ENCODE results near the gene PTGDS.

Gene PTGDS

DNA sequence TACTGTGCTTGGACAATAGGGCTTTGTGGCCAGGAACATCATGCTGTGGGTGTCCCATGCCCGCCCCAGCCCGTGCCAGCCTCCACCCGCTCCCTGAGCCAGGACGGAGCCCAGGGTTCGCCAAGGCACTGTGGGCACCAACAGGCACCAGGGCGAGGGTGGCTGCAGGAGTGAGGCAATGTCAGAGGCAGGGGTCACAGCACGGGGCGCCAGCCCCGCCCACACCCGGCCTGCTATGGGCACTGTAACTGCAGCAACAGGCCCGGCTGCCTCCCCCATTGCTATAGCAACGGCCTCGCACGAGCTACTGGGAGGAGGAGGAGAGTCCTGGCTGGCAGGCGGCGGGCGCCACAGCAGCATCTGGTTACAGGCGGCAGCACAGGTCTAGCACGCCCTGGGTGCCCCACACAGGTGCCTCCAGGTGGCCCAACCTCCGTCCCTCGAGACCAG is 48.2 kb downstream of the PTGDS start:
- DNase-seq (ENCODE audit: low spot score) = no peak

DNA sequence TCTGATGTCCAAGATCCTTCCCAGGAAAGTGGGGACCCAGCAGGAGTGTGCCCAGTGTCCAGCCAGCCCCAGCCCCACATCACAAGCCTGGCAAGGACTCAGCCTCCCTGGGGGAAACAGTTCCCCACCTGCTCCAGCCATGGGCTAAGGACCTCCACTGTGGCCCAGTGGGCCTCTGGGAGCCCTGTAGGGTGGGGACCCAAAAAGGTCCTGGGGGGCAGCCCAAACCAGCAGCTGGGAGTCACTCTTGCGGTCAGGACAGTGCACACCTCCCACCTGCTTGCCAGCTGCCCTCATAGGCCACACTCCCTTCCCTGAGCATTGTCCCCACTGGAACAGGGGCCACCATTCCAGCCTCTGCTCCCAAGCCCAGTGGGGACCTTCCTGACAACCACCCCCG is 49.1 kb downstream of the PTGDS start:
- no peak for DNase-seq (ENCODE audit: low spot score)

DNA sequence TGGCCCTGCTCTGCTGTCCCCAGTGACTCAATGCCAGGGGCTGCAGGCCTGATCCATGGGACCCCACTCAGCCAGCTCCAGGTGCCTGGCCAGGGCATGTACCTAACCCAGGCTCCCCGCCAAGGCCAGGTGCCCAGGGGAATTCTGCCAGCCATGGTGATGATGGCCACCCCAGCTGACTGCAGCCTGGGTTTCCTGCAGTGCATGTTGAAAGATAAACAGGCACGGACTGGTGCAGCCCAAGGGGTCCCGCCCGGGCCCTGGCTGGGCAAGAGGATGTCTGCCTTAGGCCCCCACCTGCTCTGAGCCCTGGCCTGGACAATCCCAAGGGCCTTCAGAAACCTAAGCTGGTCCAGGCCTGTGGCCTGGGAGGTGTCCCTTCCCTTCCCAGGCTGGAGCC is 49.5 kb downstream of the PTGDS start:
- DNase-seq (ENCODE audit: low spot score) = no peak

DNA sequence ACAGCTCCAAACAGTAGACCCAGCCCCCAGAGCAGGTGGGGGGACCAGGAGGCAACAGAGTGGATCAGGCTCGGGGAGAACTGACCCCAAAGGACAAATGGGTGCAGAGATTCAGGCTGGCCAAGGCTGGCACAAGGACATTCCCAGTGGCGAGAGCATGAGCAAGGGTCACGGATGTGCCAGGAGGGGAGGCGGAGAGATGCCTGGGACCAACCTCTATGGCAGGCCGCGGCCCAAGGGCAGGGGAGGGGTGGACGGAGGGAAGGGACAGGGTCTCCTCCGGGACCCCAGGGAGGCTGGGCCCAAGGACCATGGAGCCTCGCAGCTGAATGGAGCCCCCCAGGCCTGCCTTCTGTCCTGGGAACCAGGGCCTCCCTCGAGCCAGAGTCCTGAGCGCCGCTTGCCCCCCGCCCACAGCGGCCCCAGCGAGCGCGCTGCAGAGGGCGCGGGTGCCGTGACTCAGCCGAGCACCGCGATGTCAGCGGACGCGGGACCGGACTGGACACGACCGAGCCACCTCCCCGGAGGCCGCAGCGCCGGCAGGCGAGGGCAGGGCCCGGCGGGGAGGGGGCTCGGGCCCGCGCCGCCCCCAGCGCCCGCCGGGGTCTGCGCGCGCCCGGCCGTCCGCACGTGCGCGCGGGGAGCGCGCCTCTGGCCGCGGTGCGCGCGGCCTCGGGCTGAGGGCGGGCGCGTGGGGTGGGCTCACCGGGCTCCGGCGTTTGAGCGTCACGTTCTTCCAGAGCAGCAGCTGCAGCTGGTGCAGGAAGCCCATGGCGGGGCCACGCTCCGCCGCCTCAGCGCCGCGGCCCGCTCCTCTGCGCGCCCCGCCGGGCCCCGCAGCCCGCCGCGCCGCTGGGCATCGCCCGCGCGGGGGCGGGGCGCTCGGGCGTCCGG is 50.3 kb downstream of the PTGDS start, which contains the start of gene ABCA2:
Gene ABCA2 (minus strand): TSS at position 869 of the 894 bp plus-strand sequence. CDS start 97 bp downstream, at position 772.
- no peak for DNase-seq (ENCODE audit: low spot score)

DNA sequence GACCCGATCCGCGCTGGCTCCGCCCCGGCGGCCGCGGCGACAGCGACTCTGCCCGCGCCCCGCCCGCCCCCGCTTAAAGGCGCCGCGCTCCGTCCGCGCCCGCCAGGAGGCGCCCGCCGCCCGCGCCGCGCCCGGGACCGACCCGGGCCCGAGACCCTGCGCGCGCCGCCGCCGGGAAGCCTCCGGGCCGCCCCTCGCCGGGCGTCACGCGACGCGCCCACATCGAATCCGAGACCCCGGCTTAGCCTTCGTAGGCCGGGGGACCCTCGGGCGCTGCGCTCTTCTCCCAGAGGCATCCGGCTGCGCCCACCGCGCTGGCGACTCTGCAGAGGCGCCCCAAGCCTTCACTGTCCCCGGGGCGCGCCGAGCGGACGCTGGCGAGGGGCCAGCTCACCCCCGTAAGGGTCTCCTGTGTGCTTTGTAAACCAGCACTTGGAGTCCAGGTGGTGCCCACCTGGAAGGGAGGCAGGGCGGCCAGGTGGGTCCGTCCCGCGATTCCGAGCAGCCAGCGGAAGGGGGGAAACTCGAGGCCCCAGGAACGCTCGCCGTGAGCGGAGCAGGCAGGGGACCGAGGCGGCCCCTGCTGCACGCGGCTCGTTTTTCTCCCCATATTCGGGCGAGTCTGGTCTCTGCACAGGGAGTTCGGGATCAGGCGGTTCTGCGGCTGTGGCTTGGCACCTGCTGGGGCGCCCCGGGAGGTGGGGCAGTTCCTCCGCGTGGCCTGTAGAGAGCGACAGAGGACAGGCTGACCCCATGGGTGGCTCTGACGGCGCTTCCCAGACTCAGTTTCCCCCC is 51.2 kb downstream of the PTGDS start:
- DNase-seq (ENCODE audit: low spot score) = peak; percentile 85

DNA sequence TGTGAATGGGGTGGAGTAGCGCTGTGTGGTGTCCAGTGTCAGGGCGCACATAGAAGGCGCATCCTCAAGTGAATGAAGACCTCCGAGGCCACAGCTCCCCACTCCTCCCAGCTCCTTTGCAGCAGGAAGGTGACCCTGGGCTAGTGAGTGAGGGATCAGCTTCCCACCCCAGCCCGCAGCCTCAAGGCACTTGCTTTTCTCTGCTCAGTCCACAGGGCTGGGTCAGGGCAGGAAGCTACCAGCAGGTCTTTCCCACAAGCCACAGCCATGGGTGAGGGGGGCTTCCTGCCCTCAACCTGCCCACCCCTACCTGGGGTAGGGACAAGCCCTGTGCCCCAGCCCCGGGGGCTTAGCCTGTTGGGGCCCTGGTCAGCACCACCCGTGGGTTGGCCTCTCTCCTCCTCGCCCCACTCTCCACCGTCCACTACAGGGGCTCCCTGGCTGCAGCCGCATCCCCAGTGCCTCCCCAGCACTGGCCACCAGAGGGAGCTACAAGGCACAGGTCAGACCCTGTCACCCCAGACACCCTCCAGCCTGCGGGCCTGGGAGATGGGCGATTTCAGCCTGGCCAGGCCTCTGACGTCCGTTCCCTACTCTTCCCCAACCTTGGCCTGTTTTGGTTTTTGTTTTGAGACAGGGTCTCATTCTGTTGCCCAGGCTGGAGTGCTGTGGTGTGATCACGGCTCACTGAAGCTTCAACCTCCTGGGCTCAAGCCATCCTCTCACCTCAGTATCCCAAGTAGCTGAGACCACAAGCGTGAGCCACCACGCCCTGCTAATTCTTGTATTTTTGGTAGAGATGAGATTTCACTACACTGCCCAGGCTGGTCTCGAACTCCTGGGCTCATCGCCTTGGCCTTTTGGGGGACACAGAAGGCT is 52.0 kb downstream of the PTGDS start:
- peak; percentile 88 for DNase-seq (ENCODE audit: low spot score)

DNA sequence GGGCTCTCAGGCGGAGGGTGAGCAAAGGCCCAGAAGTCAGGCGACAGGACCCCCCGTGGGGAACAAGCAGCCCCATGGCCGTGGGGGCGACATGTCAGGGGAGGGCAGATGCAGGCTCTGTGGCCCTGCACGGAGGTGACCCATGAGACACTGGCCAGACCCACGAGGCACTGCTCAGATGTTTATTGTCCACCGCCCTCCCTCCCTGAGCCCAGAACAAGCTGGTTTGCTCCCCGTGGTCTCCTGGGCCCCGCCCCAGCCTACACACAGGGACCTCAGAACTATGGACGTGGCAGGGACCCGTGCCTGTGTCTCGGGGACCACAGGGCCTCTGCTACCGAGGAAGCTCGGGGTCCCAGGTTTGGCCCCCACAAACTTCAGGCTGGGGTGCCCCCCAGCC is 52.7 kb downstream of the PTGDS start:
- peak; percentile 43 for DNase-seq (ENCODE audit: low spot score)

DNA sequence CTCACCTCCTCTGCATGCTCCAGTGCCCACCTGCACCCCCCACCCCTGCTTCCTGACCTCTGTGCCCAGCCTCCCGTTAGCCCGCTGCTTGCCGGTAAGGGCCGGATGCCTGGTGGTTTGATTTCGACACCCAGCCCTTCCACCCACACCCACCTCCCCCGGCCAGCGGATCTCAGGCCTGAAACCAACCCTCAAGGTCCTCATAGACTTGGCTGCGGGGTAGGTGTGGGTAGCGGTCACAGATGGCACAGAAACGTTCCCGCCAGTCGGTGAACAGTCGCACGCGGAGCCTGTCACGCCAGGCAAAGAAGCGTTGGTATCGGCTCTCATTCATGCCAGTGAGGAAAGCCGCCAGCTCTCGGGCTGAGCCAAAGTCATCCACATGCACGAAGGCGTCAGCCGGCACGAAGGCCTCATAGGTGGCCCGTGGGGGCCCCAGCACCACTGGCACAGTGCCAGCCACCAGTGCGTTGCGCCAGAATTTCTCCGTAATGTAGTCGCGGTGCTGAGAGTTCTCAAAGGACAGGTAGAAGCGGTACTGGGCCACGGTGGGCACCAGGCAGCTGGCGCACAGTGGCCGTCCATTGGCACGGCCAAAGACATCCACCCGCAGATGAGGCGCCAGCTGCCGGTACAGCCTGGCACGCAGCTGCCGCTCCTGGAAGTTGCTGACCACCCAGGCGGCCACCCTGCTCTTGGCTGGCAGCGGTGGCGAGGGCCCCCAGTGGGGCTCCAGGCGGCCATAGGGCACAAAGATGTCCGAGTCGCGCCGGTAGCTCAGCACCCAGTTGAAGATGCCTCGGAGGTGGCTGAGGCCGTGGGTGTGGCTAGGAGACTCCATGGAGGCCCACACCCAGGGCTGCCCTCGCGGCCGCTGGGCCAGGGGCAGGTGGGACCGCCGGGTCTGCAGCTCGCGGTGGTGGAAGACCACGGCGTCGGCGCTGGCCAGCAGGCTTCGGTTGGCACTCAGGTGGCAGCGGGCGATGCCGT is 53.5 kb downstream of the PTGDS start:
- peak; percentile 89 for DNase-seq (ENCODE audit: low spot score)
